GM12864 (cell line): Measurements from ENCODE around the gene HUNK.
"Not testable (repeated sequence)": the region's sequence is repeated elsewhere in the genome, so short reads cannot be mapped to it uniquely, and the experiment has no call there.

ENCODE experiments used
- DNase-seq: peaks from one replicate; pipeline ENCODE4 v3.0.0-alpha.2; 2011; ENCODE audit warnings: low read depth
- H3K4me3 ChIP-seq: 2 replicates; pipeline ENCODE4 v1.5.1; 2011; ENCODE audit warnings: mild to moderate bottlenecking, low read depth, low read length, control low read depth
- TF ChIP-seq, protein P1 (sequence below): IDR thresholded peaks from 2 replicates; pipeline ENCODE4 v1.5.1; 2011; ENCODE audit warnings: low read depth, mild to moderate bottlenecking, moderate library complexity, low read length, control low read depth, inconsistent platforms; ENCODE audit errors: missing control alignments

HUNK gene

GRCh38 chr21:31938330-31939301 lies 65.8 kb downstream of the HUNK start:
- no peak for DNase-seq
- TF ChIP-seq, protein P1, sequence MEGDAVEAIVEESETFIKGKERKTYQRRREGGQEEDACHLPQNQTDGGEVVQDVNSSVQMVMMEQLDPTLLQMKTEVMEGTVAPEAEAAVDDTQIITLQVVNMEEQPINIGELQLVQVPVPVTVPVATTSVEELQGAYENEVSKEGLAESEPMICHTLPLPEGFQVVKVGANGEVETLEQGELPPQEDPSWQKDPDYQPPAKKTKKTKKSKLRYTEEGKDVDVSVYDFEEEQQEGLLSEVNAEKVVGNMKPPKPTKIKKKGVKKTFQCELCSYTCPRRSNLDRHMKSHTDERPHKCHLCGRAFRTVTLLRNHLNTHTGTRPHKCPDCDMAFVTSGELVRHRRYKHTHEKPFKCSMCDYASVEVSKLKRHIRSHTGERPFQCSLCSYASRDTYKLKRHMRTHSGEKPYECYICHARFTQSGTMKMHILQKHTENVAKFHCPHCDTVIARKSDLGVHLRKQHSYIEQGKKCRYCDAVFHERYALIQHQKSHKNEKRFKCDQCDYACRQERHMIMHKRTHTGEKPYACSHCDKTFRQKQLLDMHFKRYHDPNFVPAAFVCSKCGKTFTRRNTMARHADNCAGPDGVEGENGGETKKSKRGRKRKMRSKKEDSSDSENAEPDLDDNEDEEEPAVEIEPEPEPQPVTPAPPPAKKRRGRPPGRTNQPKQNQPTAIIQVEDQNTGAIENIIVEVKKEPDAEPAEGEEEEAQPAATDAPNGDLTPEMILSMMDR, result no peak
- no peak overlapping the region for H3K4me3 ChIP-seq

DNA sequence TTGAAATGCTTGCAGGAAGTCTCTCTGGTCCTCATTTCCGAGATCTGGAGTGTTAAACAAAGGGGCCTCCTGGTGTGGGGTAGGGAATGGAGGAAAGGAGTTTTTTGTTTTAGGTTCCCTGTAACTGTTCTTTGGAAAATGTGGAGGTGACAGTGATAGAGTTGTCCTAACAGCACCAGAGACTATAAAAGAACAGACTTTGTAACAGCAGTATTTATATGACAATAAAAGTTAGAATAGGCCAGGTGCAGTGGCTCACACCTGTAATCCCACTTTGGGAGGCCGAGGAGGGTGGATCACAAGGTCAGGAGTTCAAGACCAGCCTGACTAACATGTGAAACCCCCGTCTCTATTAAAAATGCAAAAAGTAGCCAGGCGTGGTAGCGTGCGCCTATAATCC lies 68.9 kb downstream of the HUNK start:
- TF ChIP-seq, protein P1, result no peak
- H3K4me3 ChIP-seq, result no peak overlapping the region
- DNase-seq, result no peak

- no peak overlapping the region for H3K4me3 ChIP-seq
- no peak for DNase-seq
- TF ChIP-seq, protein P1, result no peak
Measured at GRCh38 chr21:31943561-31943960, 70.7 kb downstream of the HUNK start.

GRCh38 chr21:31945141-31945540 lies 72.3 kb downstream of the HUNK start:
- DNase-seq, result no peak
- no peak overlapping the region for H3K4me3 ChIP-seq
- TF ChIP-seq, protein P1, result no peak

GRCh38 chr21:31945546-31945945 lies 72.7 kb downstream of the HUNK start:
- TF ChIP-seq, protein P1, result no peak
- no peak for DNase-seq
- H3K4me3 ChIP-seq, result no peak overlapping the region

DNA sequence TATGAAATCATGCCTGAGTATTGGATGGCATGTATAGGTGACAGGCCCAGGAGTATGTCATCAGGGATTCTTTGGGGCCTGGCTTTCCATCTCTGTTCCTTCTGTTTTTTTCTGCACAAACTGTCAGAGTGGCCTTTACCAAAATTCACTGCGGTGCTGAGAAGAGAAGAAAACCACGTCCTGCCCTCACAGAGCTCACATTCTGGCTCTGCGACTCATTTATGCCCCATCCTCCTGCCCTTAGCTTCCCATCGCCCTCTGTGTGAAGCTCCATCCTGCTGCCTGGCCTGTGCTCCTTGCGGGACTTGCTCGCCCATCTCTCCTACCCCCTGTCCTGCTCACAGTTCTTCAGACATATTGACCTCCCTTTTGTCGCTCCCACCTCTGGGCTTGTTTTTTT lies 73.4 kb downstream of the HUNK start:
- TF ChIP-seq, protein P1, result no peak
- no peak for DNase-seq
- no peak overlapping the region for H3K4me3 ChIP-seq

DNA sequence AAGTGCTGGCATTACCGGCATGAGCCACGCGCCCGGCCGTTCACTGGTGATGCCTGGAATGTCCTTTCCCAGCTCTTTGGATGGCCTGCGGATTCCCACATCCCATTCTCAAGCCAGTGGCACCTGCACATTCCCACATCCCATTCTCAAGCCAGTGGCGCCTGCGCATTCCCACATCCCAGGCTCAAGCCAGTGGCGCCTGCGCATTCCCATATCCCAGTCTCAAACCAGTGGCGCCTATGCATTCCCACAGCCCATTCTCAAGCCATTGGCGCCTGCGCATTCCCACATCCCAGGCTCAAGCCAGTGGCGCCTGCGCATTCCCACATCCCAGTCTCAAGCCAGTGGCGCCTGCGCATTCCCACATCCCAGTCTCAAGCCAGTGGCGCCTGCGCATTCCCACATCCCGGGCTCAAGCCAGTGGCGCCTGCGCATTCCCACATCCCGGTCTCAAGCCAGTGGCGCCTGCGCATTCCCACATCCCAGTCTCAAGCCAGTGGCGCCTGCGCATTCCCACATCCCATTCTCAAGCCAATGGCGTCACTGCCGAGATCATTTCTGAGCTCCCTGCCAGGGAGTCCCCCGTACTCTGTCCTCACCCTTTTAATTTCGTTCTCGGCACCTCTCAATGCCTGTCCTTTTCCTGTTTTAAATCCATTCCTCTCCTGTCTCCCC lies 74.2 kb downstream of the HUNK start:
- not testable (repeated sequence) for H3K4me3 ChIP-seq, DNase-seq
